Activated CD8-positive, alpha-beta T cell treated with anti-CD3 and anti-CD28 coated beads, Interleukin-2, amount 10 ng/mL, durations not matched to agents 7 days and 5 days (primary cell): ENCODE measurements around the gene TXN2. TPM values are rescaled to one million over a fixed set of nuclear protein-coding genes. Genes with fewer than 3 reads are reported as not detected.

Experiments used
- total RNA-seq, 2 experiments: library from RNA; stranded (reverse); gene quantifications; one replicate each; pipeline ENCODE4 v1.2.3, GENCODE V29; 2021

Gene TXN2
- total RNA-seq, 2 experiments from 2014 or later = 74.1 to 78.4 TPM

Other genes starting within 250 kb of the TXN2 start
- gene APOL2, start 242.1 kb downstream of the TXN2 start, total RNA-seq = 10 to 100 TPM; 62.4 TPM
- 10 to 100 TPM; 37.4 to 38.2 TPM for gene APOL1, start 228.5 kb downstream of the TXN2 start, total RNA-seq
- gene MYH9, start 93.7 kb downstream of the TXN2 start, total RNA-seq = 100 to 1,000 TPM; 857 to 883 TPM
- 10 to 100 TPM; 19.0 to 20.3 TPM for gene FOXRED2, start 25.4 kb upstream of the TXN2 start, total RNA-seq
- 100 to 1,000 TPM; 186 to 190 TPM for gene EIF3D, start 47.5 kb upstream of the TXN2 start, total RNA-seq
- not detected for gene CACNG2, start 222.1 kb upstream of the TXN2 start, total RNA-seq